Measurements from ENCODE around the gene TRIM32.

GRCh38 chr9:116661037-116661954 lies 25.8 kb upstream of the TRIM32 start:
- TF ChIP-seq EZH2 (IDR thresholded peaks at IDR 0.05; ENCODE audit: borderline replicate concordance, insufficient read depth, low read depth, low read length, poor library complexity, severe bottlenecking): no peak
- TF ChIP-seq, protein P1, sequence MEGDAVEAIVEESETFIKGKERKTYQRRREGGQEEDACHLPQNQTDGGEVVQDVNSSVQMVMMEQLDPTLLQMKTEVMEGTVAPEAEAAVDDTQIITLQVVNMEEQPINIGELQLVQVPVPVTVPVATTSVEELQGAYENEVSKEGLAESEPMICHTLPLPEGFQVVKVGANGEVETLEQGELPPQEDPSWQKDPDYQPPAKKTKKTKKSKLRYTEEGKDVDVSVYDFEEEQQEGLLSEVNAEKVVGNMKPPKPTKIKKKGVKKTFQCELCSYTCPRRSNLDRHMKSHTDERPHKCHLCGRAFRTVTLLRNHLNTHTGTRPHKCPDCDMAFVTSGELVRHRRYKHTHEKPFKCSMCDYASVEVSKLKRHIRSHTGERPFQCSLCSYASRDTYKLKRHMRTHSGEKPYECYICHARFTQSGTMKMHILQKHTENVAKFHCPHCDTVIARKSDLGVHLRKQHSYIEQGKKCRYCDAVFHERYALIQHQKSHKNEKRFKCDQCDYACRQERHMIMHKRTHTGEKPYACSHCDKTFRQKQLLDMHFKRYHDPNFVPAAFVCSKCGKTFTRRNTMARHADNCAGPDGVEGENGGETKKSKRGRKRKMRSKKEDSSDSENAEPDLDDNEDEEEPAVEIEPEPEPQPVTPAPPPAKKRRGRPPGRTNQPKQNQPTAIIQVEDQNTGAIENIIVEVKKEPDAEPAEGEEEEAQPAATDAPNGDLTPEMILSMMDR (IDR thresholded peaks at IDR 0.05): peak; percentile 71
